ENCODE results near the gene TP53TG5.
A peak's percentile ranks its signal among the peaks of the same experiment; 100 is the strongest.
"Not testable (repeated sequence)": the region's sequence is repeated elsewhere in the genome, so short reads cannot be mapped to it uniquely, and the experiment has no call there.

TP53TG5 gene

GRCh38 chr20:45366192-45366591 is 11.9 kb downstream of the TP53TG5 start:
- no peak for DNase-seq

GRCh38 chr20:45365444-45365970 is 12.6 kb downstream of the TP53TG5 start:
- no peak for DNase-seq

GRCh38 chr20:45363611-45364492 is 14.3 kb downstream of the TP53TG5 start:
- DNase-seq = no peak

- DNase-seq = peak; percentile 98
Measured at GRCh38 chr20:45362804-45363610, 15.1 kb downstream of the TP53TG5 start, which contains the start of gene SYS1. Gene SYS1 (plus strand): TSS chr20:45363156. CDS start chr20:45363532, 376 bp downstream.

GRCh38 chr20:45361793-45362192 is 16.3 kb downstream of the TP53TG5 start:
- DNase-seq = no peak

- no peak for DNase-seq
Measured at GRCh38 chr20:45359406-45360148, 18.5 kb downstream of the TP53TG5 start.

GRCh38 chr20:45359069-45359405 is 19.1 kb downstream of the TP53TG5 start:
- no peak for DNase-seq

GRCh38 chr20:45358282-45359068 is 19.6 kb downstream of the TP53TG5 start:
- DNase-seq = no peak

GRCh38 chr20:45355209-45356084 is 22.7 kb downstream of the TP53TG5 start:
- DNase-seq = no peak

GRCh38 chr20:45354423-45355208 is 23.5 kb downstream of the TP53TG5 start:
- no peak for DNase-seq

- DNase-seq = no peak
Measured at GRCh38 chr20:45353746-45354145, 24.4 kb downstream of the TP53TG5 start.

GRCh38 chr20:45352729-45353128 is 25.4 kb downstream of the TP53TG5 start:
- DNase-seq = no peak

- not testable (repeated sequence) for DNase-seq
Measured at GRCh38 chr20:45350795-45351194, 27.3 kb downstream of the TP53TG5 start.

- no peak for DNase-seq
Measured at GRCh38 chr20:45350217-45350616, 27.9 kb downstream of the TP53TG5 start.

- peak; percentile 70 for DNase-seq
Measured at GRCh38 chr20:45347936-45348778, 30.0 kb downstream of the TP53TG5 start, which contains the start of gene SDC4. Gene SDC4 (minus strand): TSS chr20:45348424. CDS start chr20:45348384, 40 bp downstream.

- no peak for DNase-seq
Measured at GRCh38 chr20:45347297-45347935, 30.7 kb downstream of the TP53TG5 start.

GRCh38 chr20:45346851-45347250 is 31.3 kb downstream of the TP53TG5 start:
- no peak for DNase-seq

GRCh38 chr20:45346291-45346718 is 31.8 kb downstream of the TP53TG5 start:
- no peak for DNase-seq

Measured in stimulated activated CD4-positive, alpha-beta T cell treated with anti-CD3 and anti-CD28 coated beads, Interleukin-12 subunit alpha, Interleukin-12 subunit beta, amount 100 ng/mL, for 4 hours (primary cell).